K562 (cell line): ENCODE data around the gene HPSE2. TPM values are rescaled to one million over a fixed set of nuclear protein-coding genes. Genes with fewer than 3 reads are reported as not detected.

Source experiments
- ATAC-seq: fragments of 200-7000 bp; cut with Tn5 transposase; 3 replicates; pipeline ENCODE4 v1.9.1; 2020; ENCODE audit warnings: moderate library complexity
- BruUV-seq: library from RNA; stranded (reverse); fragments of 400-500 nt; replicated peaks from 2 replicates; lab custom pipeline; 2021; lab: Mats Ljungman, UMichigan
- CTCF ChIA-PET: fragments of 300-600 bp; formaldehyde crosslinking; extraction: SDS; loops from one replicate; lab custom pipeline; 2021; ENCODE audit warnings: low intra/inter-chr PET ratio; lab: Yijun Ruan, JAX
- POLR2A ChIA-PET: fragments of 300-600, 350-650 bp; sonication (Branson Sonifier 250); formaldehyde crosslinking; extraction: SDS; loops from one replicate; lab custom pipeline; 2021; ENCODE audit warnings: antibody characterized with exemption, inconsistent platforms; lab: Yijun Ruan, JAX
- DNase-seq, 4 experiments: peaks; one replicate each; pipeline versions ENCODE4 v3.0.0 to v3.0.0-alpha.2; 2011 to 2018; ENCODE audit warnings: low spot score in 3 of 4, mixed read lengths in 3 of 4; ENCODE audit errors: extremely low read depth in 1 of 4
- FAIRE-seq: peaks from 2 replicates; lab custom pipeline; 2011; peaks lifted over from hg19 to GRCh38; lab: Jason Lieb, UNC
- H2AFZ ChIP-seq: 2 replicates; pipeline ENCODE4 v1.6.0; 2011; ENCODE audit warnings: low read depth, low read length, control low read depth, inconsistent platforms
- H3K27ac ChIP-seq: fragments of 200-600 bp; 3 replicates; pipeline ENCODE4 v1.8.0; 2011; ENCODE audit warnings: low read depth, mild to moderate bottlenecking, control low read depth, inconsistent platforms, low read length, moderate library complexity, mixed read lengths; ENCODE audit errors: extremely low read depth
- H3K27me3 ChIP-seq, 2 experiments: fragments of 300-600 bp in 1 of 2; 2 replicates in 1 of 2; 3 replicates in 1 of 2; pipeline versions ENCODE4 v1.6.0 to v1.8.0; 2011; ENCODE audit warnings: inconsistent platforms in 2 of 2, low read length in 2 of 2, mild to moderate bottlenecking in 1 of 2, mixed read lengths in 1 of 2, moderate library complexity in 1 of 2; ENCODE audit not compliant: control insufficient read depth in 2 of 2, insufficient read depth in 2 of 2
- H3K36me3 ChIP-seq: fragments of 300-600 bp; 3 replicates; pipeline ENCODE4 v1.8.0; 2011; ENCODE audit warnings: mild to moderate bottlenecking, low read length, inconsistent platforms; ENCODE audit not compliant: control insufficient read depth, insufficient read depth
- H3K4me1 ChIP-seq, 2 experiments: fragments of 200-600 bp in 1 of 2; replicated peaks in 1 of 2; 2 replicates in 1 of 2; 3 replicates in 1 of 2; pipeline versions ENCODE4 v1.5.1 to v1.8.0; 2011; ENCODE audit warnings: inconsistent platforms in 2 of 2, low read length in 2 of 2, mild to moderate bottlenecking in 1 of 2, mixed read lengths in 1 of 2, moderate library complexity in 1 of 2; ENCODE audit not compliant: control insufficient read depth in 2 of 2, insufficient read depth in 2 of 2
- H3K4me2 ChIP-seq: 2 replicates; pipeline ENCODE4 v1.6.1; 2011; ENCODE audit warnings: low read length, control low read depth, inconsistent platforms, mixed read lengths; ENCODE audit not compliant: insufficient read depth
- H3K4me3 ChIP-seq: fragments of 200-600 bp; sonication (generic), shearing (Covaris generic); 2 replicates; pipeline ENCODE4 v1.5.1; 2016; ENCODE audit warnings: control low read depth, inconsistent platforms
- H3K79me2 ChIP-seq: fragments of 200-600 bp; 3 replicates; pipeline ENCODE4 v1.8.0; 2011; ENCODE audit warnings: low read length, inconsistent platforms; ENCODE audit not compliant: control insufficient read depth, insufficient read depth
- H3K9ac ChIP-seq, 2 experiments: 2 replicates each; pipeline versions ENCODE4 v1.6.0 to v1.6.1; 2011; ENCODE audit warnings: low read depth in 2 of 2, low read length in 2 of 2, control low read depth in 1 of 2, inconsistent platforms in 1 of 2, mild to moderate bottlenecking in 1 of 2, mixed read lengths in 1 of 2; ENCODE audit not compliant: insufficient read depth in 1 of 2
- H3K9me1 ChIP-seq: one replicate; pipeline ENCODE4 v1.6.0; 2011; ENCODE audit warnings: inconsistent platforms, mild to moderate bottlenecking, low read length, moderate library complexity; ENCODE audit not compliant: control insufficient read depth, insufficient read depth
- H3K9me3 ChIP-seq: replicated peaks from 2 replicates; pipeline ENCODE4 v1.5.1; 2011; ENCODE audit warnings: low read depth, low read length, inconsistent platforms; ENCODE audit not compliant: control insufficient read depth, insufficient read depth
- H4K20me1 ChIP-seq: replicated peaks from 2 replicates; pipeline ENCODE4 v1.6.1; 2011; ENCODE audit warnings: low read length, inconsistent platforms, mixed read lengths; ENCODE audit not compliant: control insufficient read depth, insufficient read depth
- CEBPB ChIP-seq: fragments of 450-650 bp; IDR thresholded peaks from 2 replicates; pipeline ENCODE4 v1.6.1; 2016; ENCODE audit warnings: missing genetic modification characterization, missing compliant biosample characterization
- CTCF ChIP-seq, 3 experiments: IDR thresholded peaks in 2 of 3; conservative IDR thresholded peaks in 1 of 3; 2 replicates each; pipeline ENCODE4 v1.5.1; 2011 to 2012; ENCODE audit warnings: low read length in 3 of 3, mild to moderate bottlenecking in 3 of 3, control low read depth in 2 of 3, improper control_type of control experiment in 1 of 3, inconsistent platforms in 1 of 3, low read depth in 1 of 3, mixed read lengths in 1 of 3, moderate library complexity in 1 of 3; ENCODE audit not compliant: insufficient read depth in 2 of 3
- DNMT1 ChIP-seq: fragments of 450-650 bp; IDR thresholded peaks from 2 replicates; pipeline ENCODE4 v1.6.1; 2016; ENCODE audit warnings: antibody characterized with exemption, mild to moderate bottlenecking
- FOSL1 ChIP-seq: fragments of 200-800 bp; sonication (Bioruptor generic); conservative IDR thresholded peaks from 2 replicates; pipeline ENCODE4 v1.6.1; 2016; ENCODE audit warnings: missing genetic modification characterization, missing compliant biosample characterization
- HDAC1 ChIP-seq, 2 experiments: fragments of 450-650 bp; IDR thresholded peaks; 2 replicates each; pipeline ENCODE4 v1.6.1; 2016 to 2017; ENCODE audit warnings: inconsistent platforms in 1 of 2, mild to moderate bottlenecking in 1 of 2, moderate library complexity in 1 of 2
- HDAC6 ChIP-seq: IDR thresholded peaks from 2 replicates; pipeline ENCODE4 v1.6.1; 2012; ENCODE audit warnings: low read depth, mild to moderate bottlenecking, control low read depth, inconsistent platforms, low read length, moderate library complexity
- HMG20B ChIP-seq: fragments of 250-450 bp; sonication (Bioruptor Pico); IDR thresholded peaks from 2 replicates; pipeline ENCODE4 v1.5.0; 2021; ENCODE audit warnings: mild to moderate bottlenecking
- KDM2B ChIP-seq: fragments of 250-450 bp; sonication (Bioruptor Pico); IDR thresholded peaks from 2 replicates; pipeline ENCODE4 v1.8.0; 2021; ENCODE audit warnings: mild to moderate bottlenecking, moderate library complexity
- PHF8 ChIP-seq: fragments of 200-600 bp; sonication (generic); IDR thresholded peaks from 2 replicates; pipeline ENCODE4 v1.6.1; 2012; ENCODE audit warnings: mixed run types, mild to moderate bottlenecking, inconsistent platforms, low read length, moderate library complexity, borderline replicate concordance
- POLR2B ChIP-seq: fragments of 450-650 bp; IDR thresholded peaks from 2 replicates; pipeline ENCODE4 v1.6.1; 2018; ENCODE audit warnings: low read depth; ENCODE audit not compliant: partially characterized antibody
- POLR3A ChIP-seq: IDR thresholded peaks from 2 replicates; pipeline ENCODE4 v1.6.1; 2011; ENCODE audit warnings: borderline replicate concordance, mild to moderate bottlenecking, moderate library complexity; ENCODE audit not compliant: insufficient read length, insufficient read depth; ENCODE audit errors: extremely low read depth
- RBM14 ChIP-seq: fragments of 200-400 bp; formaldehyde crosslinking; IDR thresholded peaks from 2 replicates; pipeline ENCODE4 v1.6.1; 2018; ENCODE audit warnings: low read depth, mild to moderate bottlenecking, low read length, moderate library complexity, borderline replicate concordance; ENCODE audit not compliant: insufficient read depth
- RBM15 ChIP-seq: fragments of 200-400 bp; formaldehyde crosslinking; IDR thresholded peaks from 2 replicates; pipeline ENCODE4 v1.6.1; 2018; ENCODE audit warnings: mild to moderate bottlenecking, low read length, moderate library complexity; ENCODE audit not compliant: insufficient read depth
- THAP12 ChIP-seq: fragments of 250-450 bp; sonication (Bioruptor Pico); IDR thresholded peaks from 2 replicates; pipeline ENCODE4 v1.9.0; 2021; ENCODE audit warnings: mild to moderate bottlenecking, inconsistent platforms
- ZNF133 ChIP-seq: fragments of 250-450 bp; sonication (Bioruptor Pico); IDR thresholded peaks from 2 replicates; pipeline ENCODE4 v1.4.0; 2020; ENCODE audit warnings: mild to moderate bottlenecking
- ZNF444 ChIP-seq: fragments of 250-450 bp; sonication (Bioruptor Pico); IDR thresholded peaks from 2 replicates; pipeline ENCODE4 v1.4.0; 2020; ENCODE audit warnings: mild to moderate bottlenecking, moderate library complexity
- ZNF561 ChIP-seq: fragments of 450-650 bp; formaldehyde crosslinking; conservative IDR thresholded peaks from 2 replicates; pipeline ENCODE4 v1.4.0; 2020; ENCODE audit warnings: mild to moderate bottlenecking, moderate library complexity
- WGBS: fragments of 100-300 bp; shearing (Covaris generic); methylation state at CpG from one replicate; pipeline ENCODE4 v1.1.6; 2016; ENCODE audit warnings: low coverage, mixed read lengths; ENCODE audit not compliant: insufficient coverage; ENCODE audit errors: missing lambda C conversion rate; 5-methylcytosine and 5-hydroxymethylcytosine counted together
- in situ Hi-C: fragments of 300-500 bp; cut with MboI; formaldehyde crosslinking; loops from 4 replicates; pipeline ENCODE4 v1.15.0; 2018; ENCODE audit warnings: inconsistent platforms, mixed read lengths
- intact Hi-C: fragments of 100-400 bp; cut with micrococcal nuclease; formaldehyde crosslinking; loops from 2 replicates; pipeline ENCODE4 v1.14.2; 2022
- polyA plus RNA-seq, 8 experiments: library from polyadenylated mRNA; depleted of rRNA in 4 of 8; stranded (reverse) in 5 of 8; unstranded in 3 of 8; fragments of >200 nt; fragmentation: Nextera tagmentation in 2 of 8; fragmentation: Illumina TruSeq in 1 of 8; extraction: Ambion mirVana in 2 of 8; extraction: Trizol in 1 of 8; gene quantifications; 2 replicates each; pipeline versions ENCODE4 v1.2.1 to v1.2.3, GENCODE V29; 2011 to 2014; ENCODE audit warnings: inconsistent platforms in 1 of 8, missing spikeins in 1 of 8
- total RNA-seq, 7 experiments: library from RNA; depleted of rRNA in 6 of 7; stranded (reverse); fragments of >200 nt in 6 of 7; fragmentation: Illumina TruSeq in 2 of 7; extraction: Trizol in 2 of 7; gene quantifications; 2 replicates each; pipeline versions ENCODE4 v1.2.1 to v1.2.3, GENCODE V29; 2011 to 2021; ENCODE audit warnings: low replicate concordance in 1 of 7

HPSE2 gene
- total and polyA plus RNA-seq, 9 of the 15 experiments (the other 6 are each of a cell fraction or from before 2014, with no cell fraction given) = 0.03 to 0.10 (median 0.04) TPM; not detected in 2

DNA sequence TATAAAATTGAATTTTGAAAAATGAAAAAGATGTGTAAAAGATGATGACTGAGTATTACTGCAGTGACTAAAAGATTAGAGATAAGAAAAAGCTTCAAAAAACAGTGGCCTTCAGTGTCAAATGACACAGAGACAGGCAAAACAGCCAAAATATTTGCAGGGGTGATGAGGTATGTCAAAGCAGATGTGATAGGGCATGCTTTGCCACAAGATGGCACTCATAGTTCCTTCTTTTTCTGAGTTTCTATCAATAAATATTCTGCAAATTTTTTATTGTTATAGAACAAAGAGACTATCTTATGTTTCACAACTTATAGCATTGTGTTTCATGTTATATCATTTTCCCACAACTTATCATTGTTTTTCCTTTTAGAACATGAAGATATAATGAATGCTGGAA is 444.8 kb downstream of the HPSE2 start (continued):
- peak in 2 of 3 experiments; percentile 25 to 54; a peak in 4 of 6 replicates for TF ChIP-seq CTCF (IDR thresholded peaks at IDR 0.05 in 2 of 3, conservative IDR thresholded peaks at IDR 0.05 in 1 of 3; ENCODE audit: insufficient read depth in 2 of 3, low read depth in 1 of 3, low read length in 3 of 3)
- TF ChIP-seq CEBPB (tag) = no peak
- TF ChIP-seq FOSL1 = no peak

- Histone ChIP-seq H3K9me3 (no peaks in the 10 kb centered on the region), H3K79me2 (no peaks in the 10 kb centered on the region), H3K4me1 (peaks cover 0 to 50% of the 10 kb centered on the region in 2 experiments; a peak in 4 of 5 replicates), H3K36me3 (no peaks in the 10 kb centered on the region; the same call in 2 of the 3 replicates), H3K9me1 (no peaks in the 10 kb centered on the region), H3K9ac (peak overlapping the region in 1 of 2 experiments; percentile 50; a peak in 2 of 4 replicates), H2AFZ (peak overlapping the region; percentile 94), H3K4me3 (no peak overlapping the region), H3K4me2 (peak overlapping the region; percentile 43; the same call in 1 of the 2 replicates), H3K27ac (peak overlapping the region; percentile 89), H3K27me3 (no peaks in the 10 kb centered on the region), H4K20me1 (no peaks in the 10 kb centered on the region)
- in situ Hi-C loops (no loop called here), intact Hi-C loops (loop anchor here (10.0 kb wide), 1 partner anchor 136 kb away; no protein-coding TSS in a partner anchor)
- DNase-seq = peak; percentile 19 to 92 (median 46)
- FAIRE-seq = peak; percentile 89
- peak; percentile 92 for ATAC-seq
- BruUV-seq = no TSS peak
- ChIA-PET POLR2A (interaction anchor here (0.6 to 1.2 kb wide), 2 partner anchors 9 to 14 kb away, joined by 3 to 4 read pairs; no protein-coding TSS in a partner anchor), CTCF (no interaction called here)
- WGBS = 0% methylated on average over 3 of the region's 3 CpGs
- TF ChIP-seq PHF8 (no peak), POLR3A (no peak), POLR2B (no peak), ZNF561 (CRISPR knock-in tag) (no peak), ZNF444 (CRISPR knock-in tag) (no peak), KDM2B (no peak), THAP12 (CRISPR knock-in tag) (no peak), HDAC6 (no peak), HMG20B (CRISPR knock-in tag) (no peak), DNMT1 (no peak), RBM15 (no peak), RBM14 (no peak), HDAC1 (IDR thresholded peaks at IDR 0.05) (peak in 1 of 2 experiments; percentile 58; a peak in 2 of 4 replicates), ZNF133 (CRISPR knock-in tag) (no peak)
Observed at GRCh38 chr10:98778277-98778759, 457.3 kb downstream of the HPSE2 start.
